IMR-90 (cell line): ENCODE measurements around the gene ZNF213. TPM values are rescaled to one million over a fixed set of nuclear protein-coding genes. Genes with fewer than 3 reads are reported as not detected.
A peak's percentile ranks its signal among the peaks of the same experiment; 100 is the strongest.

Experiments used
- ATAC-seq: fragments of 200-7000 bp; cut with Tn5 transposase; 2 replicates; pipeline ENCODE4 v1.9.1; 2020; ENCODE audit warnings: low read depth, mild to moderate bottlenecking, moderate library complexity
- BruUV-seq: library from RNA; stranded (reverse); fragments of 400-500 nt; replicated peaks from 2 replicates; lab custom pipeline; 2021; lab: Mats Ljungman, UMichigan
- CTCF ChIA-PET: fragments of 300-600 bp; formaldehyde crosslinking; extraction: SDS; loops from one replicate; lab custom pipeline; 2021; ENCODE audit warnings: antibody characterized with exemption; lab: Yijun Ruan, JAX
- POLR2A ChIA-PET: fragments of 300-600 bp; sonication (Branson Sonifier 250); formaldehyde crosslinking; loops from one replicate; lab custom pipeline; 2022; ENCODE audit warnings: antibody characterized with exemption; ENCODE audit not compliant: unreplicated experiment; lab: Charles Lee
- DNase-seq: peaks from one replicate; pipeline ENCODE4 v3.0.0; 2013
- H2AFZ ChIP-seq: replicated peaks from 2 replicates; pipeline ENCODE3; 2013; ENCODE audit warnings: low read length, mild to moderate bottlenecking; ENCODE audit not compliant: poor library complexity
- H2AK5ac ChIP-seq: 2 replicates; pipeline ENCODE4 v1.6.1; 2013; ENCODE audit warnings: low read depth, low read length, inconsistent platforms
- H2AK9ac ChIP-seq: replicated peaks from 2 replicates; pipeline ENCODE3; 2013; ENCODE audit warnings: mild to moderate bottlenecking, low read depth, low read length, moderate library complexity; ENCODE audit not compliant: poor library complexity
- H2BK120ac ChIP-seq: 2 replicates; pipeline ENCODE4 v1.6.1; 2013; ENCODE audit warnings: low read depth, low read length, inconsistent platforms
- H2BK15ac ChIP-seq: 3 replicates; pipeline ENCODE4 v1.6.1; 2013; ENCODE audit warnings: low read depth, low read length, inconsistent platforms
- H2BK20ac ChIP-seq: 2 replicates; pipeline ENCODE4 v1.6.1; 2013; ENCODE audit warnings: low read depth, mild to moderate bottlenecking, inconsistent platforms, low read length, moderate library complexity
- H2BK5ac ChIP-seq: 2 replicates; pipeline ENCODE4 v1.6.1; 2013; ENCODE audit warnings: mild to moderate bottlenecking, low read depth, low read length, inconsistent platforms; ENCODE audit not compliant: poor library complexity, severe bottlenecking
- H3K14ac ChIP-seq: replicated peaks from 2 replicates; pipeline ENCODE4 v1.6.1; 2013; ENCODE audit warnings: low read depth, low read length, inconsistent platforms
- H3K18ac ChIP-seq: 2 replicates; pipeline ENCODE4 v1.6.1; 2013; ENCODE audit warnings: low read depth, low read length, control low read depth
- H3K23ac ChIP-seq: 2 replicates; pipeline ENCODE4 v1.6.1; 2013; ENCODE audit warnings: low read depth, low read length, inconsistent platforms
- H3K27ac ChIP-seq: 2 replicates; pipeline ENCODE4 v1.5.1; 2013; ENCODE audit warnings: mild to moderate bottlenecking, control low read depth, low read length; ENCODE audit not compliant: insufficient read depth
- H3K27me3 ChIP-seq: 2 replicates; pipeline ENCODE4 v1.6.1; 2013; ENCODE audit warnings: low read length; ENCODE audit not compliant: control insufficient read depth, insufficient read depth
- H3K36me3 ChIP-seq: 2 replicates; pipeline ENCODE4 v1.6.1; 2013; ENCODE audit warnings: low read length, mixed read lengths; ENCODE audit not compliant: control insufficient read depth, insufficient read depth
- H3K4ac ChIP-seq: 2 replicates; pipeline ENCODE4 v1.6.1; 2013; ENCODE audit warnings: low read depth, low read length, inconsistent platforms
- H3K4me1 ChIP-seq: 2 replicates; pipeline ENCODE4 v1.6.1; 2013; ENCODE audit warnings: low read length, mixed read lengths; ENCODE audit not compliant: control insufficient read depth, insufficient read depth
- H3K4me2 ChIP-seq: 2 replicates; pipeline ENCODE4 v1.6.1; 2013; ENCODE audit warnings: low read depth, mild to moderate bottlenecking, control low read depth, low read length, moderate library complexity
- H3K4me3 ChIP-seq: 2 replicates; pipeline ENCODE4 v1.5.1; 2013; ENCODE audit warnings: low read depth, mild to moderate bottlenecking, control low read depth, low read length, moderate library complexity; ENCODE audit not compliant: insufficient read depth
- H3K56ac ChIP-seq: 2 replicates; pipeline ENCODE4 v1.6.1; 2013; ENCODE audit warnings: low read length, inconsistent platforms; ENCODE audit not compliant: insufficient read depth; ENCODE audit errors: extremely low read depth
- H3K79me1 ChIP-seq, 2 experiments: 2 replicates each; pipeline ENCODE4 v1.6.1; 2013; ENCODE audit warnings: low read length in 2 of 2, inconsistent platforms in 1 of 2, low read depth in 1 of 2
- H3K9ac ChIP-seq: 2 replicates; pipeline ENCODE4 v1.6.1; 2013; ENCODE audit warnings: low read depth, low read length, control low read depth
- H3K9me1 ChIP-seq: 2 replicates; pipeline ENCODE4 v1.6.1; 2013; ENCODE audit warnings: low read length, inconsistent platforms; ENCODE audit not compliant: insufficient read depth
- H3K9me3 ChIP-seq: 2 replicates; pipeline ENCODE4 v1.6.1; 2013; ENCODE audit warnings: low read length; ENCODE audit not compliant: control insufficient read depth, insufficient read depth
- H4K20me1 ChIP-seq: 2 replicates; pipeline ENCODE4 v1.6.1; 2013; ENCODE audit warnings: low read length, inconsistent platforms; ENCODE audit not compliant: insufficient read depth
- H4K5ac ChIP-seq: 2 replicates; pipeline ENCODE4 v1.6.1; 2013; ENCODE audit warnings: mild to moderate bottlenecking, low read depth, low read length, control low read depth
- H4K8ac ChIP-seq, 2 experiments: 2 replicates each; pipeline ENCODE4 v1.6.1; 2013; ENCODE audit warnings: low read depth in 2 of 2, low read length in 2 of 2, control low read depth in 1 of 2, inconsistent platforms in 1 of 2
- H4K91ac ChIP-seq: 2 replicates; pipeline ENCODE4 v1.6.1; 2013; ENCODE audit warnings: low read depth, low read length, inconsistent platforms; ENCODE audit not compliant: insufficient read depth
- CEBPB ChIP-seq: IDR thresholded peaks from 2 replicates; pipeline ENCODE4 v1.6.1; 2012; ENCODE audit warnings: low read depth, low read length, improper control_type of control experiment
- CHD1 ChIP-seq: IDR thresholded peaks from 2 replicates; pipeline ENCODE4 v1.6.1; 2012; ENCODE audit warnings: low read depth, low read length, improper control_type of control experiment
- FOS ChIP-seq: fragments of 150-350 bp; IDR thresholded peaks from 2 replicates; pipeline ENCODE4 v1.6.1; 2016; ENCODE audit warnings: low read depth, low read length
- RAD21 ChIP-seq: IDR thresholded peaks from 2 replicates; pipeline ENCODE4 v1.6.1; 2012; ENCODE audit warnings: low read length, improper control_type of control experiment
- WGBS, 2 experiments: methylation state at CpG; one replicate each; pipeline versions ENCODE4 v1.1.5 to v1.1.7; 2013; ENCODE audit warnings: missing lambda C conversion rate in 2 of 2; ENCODE audit not compliant: insufficient read length in 1 of 2; ENCODE audit errors: extremely low coverage in 2 of 2; 5-methylcytosine and 5-hydroxymethylcytosine counted together
- dilution Hi-C: fragments of 300-500 bp; cut with HindIII; formaldehyde crosslinking; loops from one replicate; pipeline ENCODE4 v1.14.3; 2018; ENCODE audit warnings: low sequenced_read_pairs; ENCODE audit not compliant: unreplicated experiment
- in situ Hi-C: fragments of 300-500 bp; cut with MboI; formaldehyde crosslinking; loops from 3 replicates; pipeline ENCODE4 v1.14.3; 2019; ENCODE audit warnings: low sequenced_read_pairs, inconsistent platforms, mixed read lengths
- intact Hi-C: fragments of 100-400 bp; cut with micrococcal nuclease; formaldehyde crosslinking; loops from 2 replicates; pipeline ENCODE4 v1.10.0; 2022
- polyA plus RNA-seq, 3 experiments: library from polyadenylated mRNA; depleted of rRNA; stranded (reverse); fragments of >200 nt; gene quantifications; 2 replicates each; pipeline ENCODE4 v1.2.3, GENCODE V29; 2012; ENCODE audit warnings: low replicate concordance in 1 of 3
- total RNA-seq: library from RNA; depleted of rRNA; stranded (reverse); fragments of >200 nt; gene quantifications from 2 replicates; pipeline ENCODE4 v1.2.3, GENCODE V29; 2012

The ZNF213 gene
- total and polyA plus RNA-seq, 2 of the 4 experiments (the other 2 are of a cell fraction): 0.72 to 4.0 TPM

GRCh38 chr16:3157229-3158025 lies 22.6 kb downstream of the ZNF213 start:
- Histone ChIP-seq H3K18ac (no peak overlapping the region), H2AK9ac (peak overlapping the region; percentile 6), H3K14ac (no peak overlapping the region), H3K4me2 (peak overlapping the region; percentile 70), H3K9ac (no peak overlapping the region), H2BK20ac (no peak overlapping the region), H3K23ac (no peak overlapping the region), H4K20me1 (peaks cover 12% of the 10 kb centered on the region), H3K79me1 (no peaks in the 10 kb centered on the region), H3K9me1 (peaks cover 10% of the 10 kb centered on the region), H3K4ac (0 out of 2 replicates have a peak overlapping the region, but pooled peaks have one; percentile 6), H3K27ac (no peak overlapping the region; the same call in 1 of the 2 replicates), H4K5ac (no peak overlapping the region), H2BK120ac (no peak overlapping the region), H3K27me3 (no peaks in the 10 kb centered on the region), H2AK5ac (0 out of 2 replicates have a peak overlapping the region, but pooled peaks have one; percentile 20), H3K56ac (no peak overlapping the region), H2BK5ac (no peak overlapping the region), H3K9me3 (no peaks in the 10 kb centered on the region), H4K8ac (no peak overlapping the region), H3K4me1 (peaks cover 4% of the 10 kb centered on the region), H4K91ac (no peak overlapping the region), H2AFZ (peak overlapping the region; percentile 94), H2BK15ac (no peak overlapping the region), H3K36me3 (no peaks in the 10 kb centered on the region), H3K4me3 (peak overlapping the region; percentile 72)
- ChIA-PET CTCF (interaction anchor here (1.2 kb wide), 1 partner anchor 22 kb away, joined by 3 read pairs; the partner anchor contains the start of gene ZNF213), POLR2A (no interaction called here)
- peak; percentile 58 for ATAC-seq
- DNase-seq: peak; percentile 98
- BruUV-seq: TSS peak; percentile 100
- dilution Hi-C loops (no loop called here), intact Hi-C loops (no loop called here), in situ Hi-C loops (no loop called here)
- 4% methylated on average over 16 of the region's 59 CpGs; no CpG with 5 or more reads in 1 of the 2 experiments for WGBS, 2 experiments
- TF ChIP-seq FOS (peak; percentile 91), CHD1 (peak; percentile 63; the same call in 1 of the 2 replicates), CEBPB (no peak), RAD21 (no peak)
